ENCODE data around the gene XRRA1.
"Not testable (repeated sequence)": the region's sequence is repeated elsewhere in the genome, so short reads cannot be mapped to it uniquely, and the experiment has no call there.

XRRA1 gene

GRCh38 chr11:74984070-74984469 is 35.2 kb upstream of the XRRA1 start:
- TF ChIP-seq, protein P1, sequence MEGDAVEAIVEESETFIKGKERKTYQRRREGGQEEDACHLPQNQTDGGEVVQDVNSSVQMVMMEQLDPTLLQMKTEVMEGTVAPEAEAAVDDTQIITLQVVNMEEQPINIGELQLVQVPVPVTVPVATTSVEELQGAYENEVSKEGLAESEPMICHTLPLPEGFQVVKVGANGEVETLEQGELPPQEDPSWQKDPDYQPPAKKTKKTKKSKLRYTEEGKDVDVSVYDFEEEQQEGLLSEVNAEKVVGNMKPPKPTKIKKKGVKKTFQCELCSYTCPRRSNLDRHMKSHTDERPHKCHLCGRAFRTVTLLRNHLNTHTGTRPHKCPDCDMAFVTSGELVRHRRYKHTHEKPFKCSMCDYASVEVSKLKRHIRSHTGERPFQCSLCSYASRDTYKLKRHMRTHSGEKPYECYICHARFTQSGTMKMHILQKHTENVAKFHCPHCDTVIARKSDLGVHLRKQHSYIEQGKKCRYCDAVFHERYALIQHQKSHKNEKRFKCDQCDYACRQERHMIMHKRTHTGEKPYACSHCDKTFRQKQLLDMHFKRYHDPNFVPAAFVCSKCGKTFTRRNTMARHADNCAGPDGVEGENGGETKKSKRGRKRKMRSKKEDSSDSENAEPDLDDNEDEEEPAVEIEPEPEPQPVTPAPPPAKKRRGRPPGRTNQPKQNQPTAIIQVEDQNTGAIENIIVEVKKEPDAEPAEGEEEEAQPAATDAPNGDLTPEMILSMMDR (conservative IDR thresholded peaks at IDR 0.05; ENCODE audit: control insufficient read depth, insufficient read depth, low read depth, low read length): no peak
- no peak overlapping the region for H3K4me3 ChIP-seq (ENCODE audit: control insufficient read depth, low read depth, low read length)
- no peak for DNase-seq (ENCODE audit: low read depth)

DNA sequence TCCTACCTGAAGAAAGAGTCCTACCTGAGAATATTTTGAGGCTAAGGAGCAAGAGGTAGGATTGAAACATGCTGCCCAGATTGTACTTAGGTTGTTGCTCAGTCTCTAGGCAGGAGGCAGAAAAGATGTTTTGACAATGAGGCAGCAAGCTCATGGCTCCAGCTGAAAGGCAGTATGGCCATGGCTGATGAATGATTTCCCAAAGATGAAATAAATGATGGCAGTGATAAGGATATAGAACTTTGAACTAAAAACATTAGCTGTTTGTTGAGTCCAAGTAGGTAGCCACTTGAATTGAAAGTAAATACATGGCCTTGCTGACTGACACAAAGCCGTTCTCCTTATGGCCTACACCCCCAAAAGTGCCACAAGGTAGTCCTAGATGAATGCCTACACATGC is 33.0 kb upstream of the XRRA1 start:
- no peak overlapping the region for H3K4me3 ChIP-seq (ENCODE audit: control insufficient read depth, low read depth, low read length)
- DNase-seq (ENCODE audit: low read depth): no peak

GRCh38 chr11:74980634-74981033 is 31.7 kb upstream of the XRRA1 start:
- DNase-seq (ENCODE audit: low read depth): no peak
- no peak overlapping the region for H3K4me3 ChIP-seq (ENCODE audit: control insufficient read depth, low read depth, low read length)
- TF ChIP-seq, protein P1 (conservative IDR thresholded peaks at IDR 0.05; ENCODE audit: control insufficient read depth, insufficient read depth, low read depth, low read length): no peak

More for the DNA sequence above, 33.0 kb upstream of the XRRA1 start:
- TF ChIP-seq, protein P1 (conservative IDR thresholded peaks at IDR 0.05; ENCODE audit: control insufficient read depth, insufficient read depth, low read depth, low read length): no peak

DNA sequence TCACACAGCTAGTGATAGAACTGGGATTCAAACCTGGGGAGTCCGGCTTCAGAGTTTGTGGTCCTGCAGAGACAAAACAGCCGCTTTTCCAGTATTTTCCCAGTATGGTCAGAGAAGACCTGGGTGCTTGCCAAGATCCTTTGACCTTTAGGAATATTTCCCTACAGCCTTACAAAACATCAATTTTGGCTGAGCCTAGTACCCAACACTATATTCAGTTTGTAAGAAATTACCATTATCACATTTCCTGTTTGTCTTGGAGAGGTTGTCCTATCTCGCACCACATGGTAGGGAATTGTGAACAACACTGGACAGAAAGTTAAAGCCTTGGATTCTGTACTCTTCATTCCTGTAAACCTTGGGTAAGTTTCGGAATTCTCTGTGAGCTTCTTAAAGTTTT is 29.1 kb upstream of the XRRA1 start:
- H3K4me3 ChIP-seq (ENCODE audit: control insufficient read depth, low read depth, low read length): no peak overlapping the region
- TF ChIP-seq, protein P1 (conservative IDR thresholded peaks at IDR 0.05; ENCODE audit: control insufficient read depth, insufficient read depth, low read depth, low read length): no peak
- DNase-seq (ENCODE audit: low read depth): no peak

GRCh38 chr11:74971424-74971823 is 22.5 kb upstream of the XRRA1 start:
- no peak overlapping the region for H3K4me3 ChIP-seq (ENCODE audit: control insufficient read depth, low read depth, low read length)
- DNase-seq (ENCODE audit: low read depth): no peak
- TF ChIP-seq, protein P1 (conservative IDR thresholded peaks at IDR 0.05; ENCODE audit: control insufficient read depth, insufficient read depth, low read depth, low read length): no peak

GRCh38 chr11:74970852-74971395 is 22.0 kb upstream of the XRRA1 start:
- no peak for DNase-seq (ENCODE audit: low read depth)
- H3K4me3 ChIP-seq (ENCODE audit: control insufficient read depth, low read depth, low read length): no peak overlapping the region
- TF ChIP-seq, protein P1 (conservative IDR thresholded peaks at IDR 0.05; ENCODE audit: control insufficient read depth, insufficient read depth, low read depth, low read length): no peak

GRCh38 chr11:74966651-74967050 is 17.8 kb upstream of the XRRA1 start:
- peak; percentile 49 for DNase-seq (ENCODE audit: low read depth)
- TF ChIP-seq, protein P1 (conservative IDR thresholded peaks at IDR 0.05; ENCODE audit: control insufficient read depth, insufficient read depth, low read depth, low read length): no peak
- no peak overlapping the region for H3K4me3 ChIP-seq (ENCODE audit: control insufficient read depth, low read depth, low read length)

- not testable (repeated sequence) for H3K4me3 ChIP-seq (ENCODE audit: control insufficient read depth, low read depth, low read length); DNase-seq (ENCODE audit: low read depth)
These were observed 11.2 kb upstream of the XRRA1 start for GRCh38 chr11:74960128-74960527.

All from fibroblast of mammary gland (primary cell).